Activated CD8-positive, alpha-beta T cell treated with anti-CD3 and anti-CD28 coated beads for 36 hours (primary cell): ENCODE measurements around the gene TMCC2. TPM values are rescaled to one million over a fixed set of nuclear protein-coding genes. Genes with fewer than 3 reads are reported as not detected.

Experiments
- ATAC-seq: fragments of 200-7000 bp; cut with Tn5 transposase; one replicate; pipeline ENCODE4 v1.10.0; 2021; ENCODE audit warnings: mild to moderate bottlenecking, moderate library complexity
- CTCF ChIA-PET: fragments of 350-600 bp; sonication (Branson Sonifier 250); formaldehyde crosslinking; loops from one replicate; lab custom pipeline; 2021; ENCODE audit warnings: antibody characterized with exemption; lab: Charles Lee
- POLR2A ChIA-PET: fragments of 350-600 bp; sonication (Branson Sonifier 250); formaldehyde crosslinking; loops from one replicate; lab custom pipeline; 2021; ENCODE audit warnings: antibody characterized with exemption; lab: Charles Lee
- DNase-seq: peaks from one replicate; pipeline ENCODE4 v3.0.0-alpha.2; 2020
- H3K27ac Mint-ChIP-seq: one replicate; pipeline ENCODE4 v1.8.0; 2021; ENCODE audit warnings: mild to moderate bottlenecking, mixed read lengths
- H3K27me3 Mint-ChIP-seq: one replicate; pipeline ENCODE4 v1.8.0; 2021; ENCODE audit warnings: mixed read lengths
- H3K36me3 Mint-ChIP-seq: one replicate; pipeline ENCODE4 v1.8.0; 2021; ENCODE audit warnings: low read depth, mixed read lengths
- H3K4me1 Mint-ChIP-seq: one replicate; pipeline ENCODE4 v1.8.0; 2021; ENCODE audit warnings: low read depth, mixed read lengths
- H3K4me3 Mint-ChIP-seq: one replicate; pipeline ENCODE4 v1.8.0; 2021; ENCODE audit warnings: mild to moderate bottlenecking, moderate library complexity, mixed read lengths
- H3K9me3 Mint-ChIP-seq: one replicate; pipeline ENCODE4 v1.8.0; 2021; ENCODE audit warnings: mixed read lengths
- CTCF ChIP-seq: fragments of 200-600 bp; IDR thresholded peaks from one replicate; pipeline ENCODE4 v1.8.0; 2022; ENCODE audit warnings: antibody characterized with exemption, mild to moderate bottlenecking
- intact Hi-C: fragments of 100-400 bp; cut with micrococcal nuclease; formaldehyde crosslinking; loops from one replicate; pipeline ENCODE4 v1.10.0; 2022
- total RNA-seq, 2 experiments: library from RNA; stranded (reverse); gene quantifications; one replicate each; pipeline ENCODE4 v1.2.3, GENCODE V29; 2021

Gene TMCC2
- total RNA-seq, 2 experiments from 2014 or later, result 6.6 to 7.1 TPM

GRCh38 chr1:205188596-205188995 is 39.1 kb upstream of the TMCC2 start:
- Mint-ChIP-seq H3K36me3 (peaks cover 37% of the 10 kb centered on the region), H3K27me3 (no peaks in the 10 kb centered on the region), H3K27ac (no peak overlapping the region), H3K9me3 (no peaks in the 10 kb centered on the region), H3K4me1 (peaks cover 76% of the 10 kb centered on the region), H3K4me3 (no peak overlapping the region)
- no peak for DNase-seq
- intact Hi-C loops, result no loop called here
- POLR2A ChIA-PET, result interaction anchor here (0.6 to 1.7 kb wide), 3 partner anchors 9 to 41 kb away, joined by 3 to 6 read pairs (median 3); no protein-coding TSS in a partner anchor
- ATAC-seq, result no peak
- CTCF ChIA-PET, result interaction anchor here (0.6 to 2.1 kb wide), 4 partner anchors 11 to 300 kb away, joined by 3 to 10 read pairs (median 6); no protein-coding TSS in a partner anchor
- TF ChIP-seq CTCF, result no peak

GRCh38 chr1:205189131-205189530 is 38.6 kb upstream of the TMCC2 start:
- Mint-ChIP-seq H3K9me3 (no peaks in the 10 kb centered on the region), H3K36me3 (peaks cover 36% of the 10 kb centered on the region), H3K4me3 (no peak overlapping the region), H3K27me3 (no peaks in the 10 kb centered on the region), H3K27ac (no peak overlapping the region), H3K4me1 (peaks cover 76% of the 10 kb centered on the region)
- no peak for TF ChIP-seq CTCF
- POLR2A ChIA-PET, result interaction anchor here (1.4 to 1.7 kb wide), 2 partner anchors 10 to 41 kb away, joined by 3 to 6 read pairs; no protein-coding TSS in a partner anchor
- intact Hi-C loops, result no loop called here
- DNase-seq (no peak), ATAC-seq (no peak)
- CTCF ChIA-PET, result interaction anchor here (0.9 to 2.1 kb wide), 3 partner anchors 10 to 299 kb away, joined by 3 to 10 read pairs (median 8); no protein-coding TSS in a partner anchor

- ATAC-seq (no peak), DNase-seq (no peak)
- no peaks in the 10 kb centered on the region for H3K27me3 Mint-ChIP-seq
- intact Hi-C loops, result no loop called here
- peaks cover 30% of the 10 kb centered on the region for H3K36me3 Mint-ChIP-seq
- H3K4me1 Mint-ChIP-seq, result peaks cover 72% of the 10 kb centered on the region
- no peak overlapping the region for H3K4me3 Mint-ChIP-seq
- no peak overlapping the region for H3K27ac Mint-ChIP-seq
- H3K9me3 Mint-ChIP-seq, result no peaks in the 10 kb centered on the region
- ChIA-PET POLR2A (interaction anchor here (1.1 kb wide), 1 partner anchor 11 kb away, joined by 3 read pairs; no protein-coding TSS in a partner anchor), CTCF (interaction anchor here (0.7 to 2.3 kb wide), 6 partner anchors 38 to 1368 kb away, joined by 3 to 7 read pairs (median 4); no protein-coding TSS in a partner anchor)
- TF ChIP-seq CTCF, result no peak
Observed at GRCh38 chr1:205190845-205191577, 36.7 kb upstream of the TMCC2 start.

- Mint-ChIP-seq H3K4me3 (no peak overlapping the region), H3K9me3 (no peaks in the 10 kb centered on the region), H3K27ac (no peak overlapping the region), H3K27me3 (no peaks in the 10 kb centered on the region), H3K4me1 (peaks cover 69% of the 10 kb centered on the region), H3K36me3 (peaks cover 28% of the 10 kb centered on the region)
- ChIA-PET POLR2A (no interaction called here), CTCF (interaction anchor here (0.7 to 2.3 kb wide), 6 partner anchors 30 to 133 kb away, joined by 3 to 7 read pairs (median 4); no protein-coding TSS in a partner anchor)
- intact Hi-C loops, result no loop called here
- TF ChIP-seq CTCF, result no peak
- no peak for DNase-seq
- no peak for ATAC-seq
Observed at GRCh38 chr1:205191622-205192021, 36.1 kb upstream of the TMCC2 start.

- ATAC-seq, result no peak
- no peak overlapping the region for H3K27ac Mint-ChIP-seq
- DNase-seq, result no peak
- intact Hi-C loops, result no loop called here
- no peak overlapping the region for H3K4me3 Mint-ChIP-seq
- H3K27me3 Mint-ChIP-seq, result no peaks in the 10 kb centered on the region
- no peak for TF ChIP-seq CTCF
- ChIA-PET CTCF (interaction anchor here (1.1 to 2.3 kb wide), 6 partner anchors 28 to 132 kb away, joined by 3 to 7 read pairs (median 4); no protein-coding TSS in a partner anchor), POLR2A (no interaction called here)
- H3K4me1 Mint-ChIP-seq, result peaks cover 66% of the 10 kb centered on the region
- H3K36me3 Mint-ChIP-seq, result peaks cover 27% of the 10 kb centered on the region
- H3K9me3 Mint-ChIP-seq, result no peaks in the 10 kb centered on the region
Observed at GRCh38 chr1:205192287-205192686, 35.5 kb upstream of the TMCC2 start.
